Uterus (tissue), 4 donors: Measurements from ENCODE around the gene ZNF689. TPM values are rescaled to one million over a fixed set of nuclear protein-coding genes. Genes with fewer than 3 reads are reported as not detected.

ENCODE experiments used
- DNase-seq, 2 donors: peaks; one replicate each; pipeline ENCODE4 v3.0.0-alpha.2; 2019 to 2020
- H3K27ac ChIP-seq, 2 donors: fragments of 200-600 bp; sonication (generic); 1 replicate in 1 of 2; 2 replicates in 1 of 2; pipeline ENCODE4 v1.5.1; 2016 to 2018
- H3K27me3 ChIP-seq, 2 donors: fragments of 200-600 bp; sonication (generic); one replicate each; pipeline ENCODE4 v1.5.1; 2018 to 2019; ENCODE audit warnings: control low read depth in 1 of 2
- H3K36me3 ChIP-seq, 2 donors: fragments of 200-600 bp; sonication (generic); one replicate each; pipeline ENCODE4 v1.5.1; 2019; ENCODE audit warnings: control low read depth in 1 of 2
- H3K4me1 ChIP-seq, 2 donors: fragments of 200-600 bp; sonication (generic); one replicate each; pipeline ENCODE4 v1.5.1; 2018 to 2019; ENCODE audit warnings: control low read depth in 1 of 2
- H3K4me3 ChIP-seq, 2 donors: fragments of 200-600 bp; sonication (generic); 1 replicate in 1 of 2; 2 replicates in 1 of 2; pipeline ENCODE4 v1.5.1; 2018 to 2019; ENCODE audit warnings: mild to moderate bottlenecking in 1 of 2
- H3K9me3 ChIP-seq, 2 donors: fragments of 200-600 bp; sonication (generic); one replicate each; pipeline ENCODE4 v1.5.1; 2019; ENCODE audit warnings: control low read depth in 1 of 2
- CTCF ChIP-seq, 4 experiments: fragments of 200-600 bp in 2 of 4; fragments of 450-650 bp in 2 of 4; sonication (generic) in 2 of 4; IDR thresholded peaks; one replicate each; pipeline ENCODE4 v1.5.1; 2016 to 2019; ENCODE audit warnings: antibody characterized with exemption in 4 of 4, mild to moderate bottlenecking in 2 of 4, moderate library complexity in 1 of 4
- POLR2A ChIP-seq, 2 donors: fragments of 450-650 bp; IDR thresholded peaks; one replicate each; pipeline ENCODE4 v1.6.1; 2016; ENCODE audit warnings: antibody characterized with exemption in 2 of 2, mild to moderate bottlenecking in 1 of 2, moderate library complexity in 1 of 2
- intact Hi-C: fragments of 100-400 bp; cut with DNase I; formaldehyde crosslinking; loops from one replicate; pipeline ENCODE4 v1.15.1; 2023; ENCODE audit warnings: low total_unique reads
- total RNA-seq, 4 donors: library from RNA; depleted of rRNA in 3 of 4; stranded (reverse); fragments of >200 nt in 3 of 4; gene quantifications; one replicate each; pipeline versions ENCODE4 v1.1.0 to v1.2.4, GENCODE V29; 2014 to 2023
- donor health status: DM: yes; HTN: yes; CAD: no.

ZNF689 gene
- total RNA-seq, 4 donors from 2014 or later, result 3.1 to 11.5 (median 7.0) TPM

GRCh38 chr16:30561089-30561816, 48.9 kb downstream of the ZNF689 start:
- H3K4me1 ChIP-seq, result peaks cover 0 to 6% of the 10 kb centered on the region in 2 donors
- peak overlapping the region; percentile 44 to 50 for H3K4me3 ChIP-seq
- no peaks in the 10 kb centered on the region for H3K27me3 ChIP-seq
- intact Hi-C loops, result no loop called here
- no peaks in the 10 kb centered on the region for H3K9me3 ChIP-seq
- no peak for TF ChIP-seq POLR2A (IDR thresholded peaks at IDR 0.05)
- no peak for TF ChIP-seq CTCF (IDR thresholded peaks at IDR 0.05)
- peak; percentile 51 to 53 for DNase-seq
- H3K36me3 ChIP-seq, result no peaks in the 10 kb centered on the region
- peak overlapping the region; percentile 62 to 74 for H3K27ac ChIP-seq

GRCh38 chr16:30559690-30560089, 50.5 kb downstream of the ZNF689 start:
- Histone ChIP-seq H3K36me3 (no peaks in the 10 kb centered on the region), H3K27me3 (no peaks in the 10 kb centered on the region), H3K9me3 (no peaks in the 10 kb centered on the region), H3K4me3 (no peak overlapping the region), H3K27ac (no peak overlapping the region), H3K4me1 (peaks cover 0 to 6% of the 10 kb centered on the region in 2 donors)
- intact Hi-C loops, result no loop called here
- no peak for DNase-seq
- TF ChIP-seq CTCF (IDR thresholded peaks at IDR 0.05) (no peak), POLR2A (IDR thresholded peaks at IDR 0.05) (no peak)

- Histone ChIP-seq H3K27me3 (no peaks in the 10 kb centered on the region), H3K4me3 (peak overlapping the region; percentile 68 to 82), H3K4me1 (peaks cover 0 to 6% of the 10 kb centered on the region in 2 donors), H3K36me3 (no peaks in the 10 kb centered on the region), H3K9me3 (no peaks in the 10 kb centered on the region), H3K27ac (peak overlapping the region; percentile 87 to 92)
- TF ChIP-seq POLR2A (IDR thresholded peaks at IDR 0.05) (no peak), CTCF (IDR thresholded peaks at IDR 0.05) (no peak)
- DNase-seq, result no peak
- intact Hi-C loops, result no loop called here
These were observed 51.3 kb downstream of the ZNF689 start for GRCh38 chr16:30558789-30559377.

GRCh38 chr16:30557957-30558788, 52.0 kb downstream of the ZNF689 start, which contains the start of gene ZNF764:
Gene ZNF764 (minus strand): TSS chr16:30558374. CDS start chr16:30558182, 192 bp downstream.
- H3K27ac ChIP-seq, result peak within 1 kb of the TSS; percentile 87 to 92
- peak within 1 kb of the TSS; percentile 68 to 82 for H3K4me3 ChIP-seq
- peaks cover 0 to 6% of the 10 kb centered on the region in 2 donors for H3K4me1 ChIP-seq
- H3K27me3 ChIP-seq, result no peaks in the 10 kb centered on the region
- H3K36me3 ChIP-seq, result no peaks in the 10 kb centered on the region
- TF ChIP-seq POLR2A (IDR thresholded peaks at IDR 0.05) (peak; percentile 36 to 67), CTCF (IDR thresholded peaks at IDR 0.05) (peak in 2 of 4 experiments; percentile 12 to 26)
- no peaks in the 10 kb centered on the region for H3K9me3 ChIP-seq
- intact Hi-C loops, result no loop called here
- peak; percentile 98 to 99 for DNase-seq
